BJ (cell line): ENCODE measurements around the gene SGK1. TPM values are rescaled to one million over a fixed set of nuclear protein-coding genes. Genes with fewer than 3 reads are reported as not detected.

Experiments used
- CTCF ChIA-PET: fragments of 350-600 bp; formaldehyde crosslinking; extraction: SDS; loops from one replicate; lab custom pipeline; 2021; ENCODE audit warnings: antibody characterized with exemption, inconsistent platforms; lab: Yijun Ruan, JAX
- POLR2A ChIA-PET: fragments of 300-600 bp; sonication (Branson Sonifier 250); formaldehyde crosslinking; extraction: SDS; loops from one replicate; lab custom pipeline; 2021; ENCODE audit warnings: antibody characterized with exemption; lab: Charles Lee
- DNase-seq: peaks from one replicate; pipeline ENCODE4 v3.0.0-alpha.2; 2011; ENCODE audit warnings: low read depth
- H3K27me3 ChIP-seq: 2 replicates; pipeline ENCODE4 v1.6.0; 2011; ENCODE audit warnings: low read length; ENCODE audit not compliant: control insufficient read depth, insufficient read depth
- H3K36me3 ChIP-seq: 2 replicates; pipeline ENCODE4 v1.5.1; 2011; ENCODE audit warnings: low read length; ENCODE audit not compliant: control insufficient read depth, insufficient read depth
- H3K4me3 ChIP-seq: 2 replicates; pipeline ENCODE4 v1.5.1; 2011; ENCODE audit warnings: low read depth, mild to moderate bottlenecking, control low read depth, low read length
- CTCF ChIP-seq: IDR thresholded peaks from 2 replicates; pipeline ENCODE4 v1.5.1; 2011; ENCODE audit warnings: low read depth, mild to moderate bottlenecking, control low read depth, inconsistent platforms, low read length, moderate library complexity; ENCODE audit not compliant: insufficient read depth
- polyA plus RNA-seq: library from polyadenylated mRNA; depleted of rRNA; stranded (reverse); fragments of >200 nt; gene quantifications from 2 replicates; pipeline ENCODE4 v1.2.3, GENCODE V29; 2011

Gene SGK1
- polyA plus RNA-seq, 1 experiment, result 179 TPM

- CTCF ChIA-PET, result interaction anchor here (0.9 kb wide), 1 partner anchor 329 kb away, joined by 3 read pairs; no protein-coding TSS in a partner anchor
- DNase-seq, result no peak
- no peaks in the 10 kb centered on the region for H3K36me3 ChIP-seq
- POLR2A ChIA-PET, result no interaction called here
- H3K27me3 ChIP-seq, result no peaks in the 10 kb centered on the region
- H3K4me3 ChIP-seq, result no peak overlapping the region
- TF ChIP-seq CTCF, result no peak
Measured at GRCh38 chr6:134291156-134291555, 26.8 kb downstream of the SGK1 start.

GRCh38 chr6:134289204-134289575 lies 28.7 kb downstream of the SGK1 start:
- no peak for TF ChIP-seq CTCF
- CTCF ChIA-PET, result interaction anchor here (0.6 to 1.0 kb wide), 2 partner anchors 113 to 339 kb away, joined by 3 read pairs; no protein-coding TSS in a partner anchor
- DNase-seq, result no peak
- H3K36me3 ChIP-seq, result no peaks in the 10 kb centered on the region
- H3K4me3 ChIP-seq, result no peak overlapping the region
- POLR2A ChIA-PET, result no interaction called here
- no peaks in the 10 kb centered on the region for H3K27me3 ChIP-seq

- H3K27me3 ChIP-seq, result no peaks in the 10 kb centered on the region
- peak; percentile 84 for DNase-seq
- TF ChIP-seq CTCF, result no peak
- CTCF ChIA-PET, result interaction anchor here (0.7 to 1.0 kb wide), 3 partner anchors 109 to 157 kb away, joined by 3 read pairs; no protein-coding TSS in a partner anchor
- POLR2A ChIA-PET, result no interaction called here
- no peak overlapping the region for H3K4me3 ChIP-seq
- H3K36me3 ChIP-seq, result no peaks in the 10 kb centered on the region
Measured at GRCh38 chr6:134288538-134289203, 29.2 kb downstream of the SGK1 start.

- H3K27me3 ChIP-seq, result no peaks in the 10 kb centered on the region
- CTCF ChIA-PET, result interaction anchor here (0.7 to 1.0 kb wide), 3 partner anchors 109 to 158 kb away, joined by 3 read pairs; no protein-coding TSS in a partner anchor
- no peak overlapping the region for H3K4me3 ChIP-seq
- POLR2A ChIA-PET, result no interaction called here
- DNase-seq, result no peak
- no peaks in the 10 kb centered on the region for H3K36me3 ChIP-seq
- TF ChIP-seq CTCF, result no peak
Measured at GRCh38 chr6:134287859-134288537, 29.9 kb downstream of the SGK1 start.

- Histone ChIP-seq H3K27me3 (no peaks in the 10 kb centered on the region), H3K36me3 (no peaks in the 10 kb centered on the region), H3K4me3 (no peak overlapping the region)
- TF ChIP-seq CTCF, result no peak
- ChIA-PET CTCF (interaction anchor here (1.5 kb wide), 1 partner anchor 12 kb away, joined by 3 read pairs; no protein-coding TSS in a partner anchor), POLR2A (no interaction called here)
- DNase-seq, result no peak
Measured at GRCh38 chr6:134282816-134283215, 35.1 kb downstream of the SGK1 start.
